Breast epithelium (tissue), 3 donors: ENCODE data around the gene ZNF662.

Experiments used
- POLR2A ChIP-seq: fragments of 450-650 bp; IDR thresholded peaks from one replicate; pipeline ENCODE4 v1.6.1; 2016; ENCODE audit warnings: antibody characterized with exemption, mild to moderate bottlenecking, moderate library complexity
- TF ChIP-seq, protein P1 (sequence below), 3 donors: fragments of 450-650 bp; IDR thresholded peaks; one replicate each; pipeline ENCODE4 v1.5.1; 2016 to 2017; ENCODE audit warnings: antibody characterized with exemption in 3 of 3, mild to moderate bottlenecking in 3 of 3, moderate library complexity in 3 of 3

- TF ChIP-seq, protein P1, sequence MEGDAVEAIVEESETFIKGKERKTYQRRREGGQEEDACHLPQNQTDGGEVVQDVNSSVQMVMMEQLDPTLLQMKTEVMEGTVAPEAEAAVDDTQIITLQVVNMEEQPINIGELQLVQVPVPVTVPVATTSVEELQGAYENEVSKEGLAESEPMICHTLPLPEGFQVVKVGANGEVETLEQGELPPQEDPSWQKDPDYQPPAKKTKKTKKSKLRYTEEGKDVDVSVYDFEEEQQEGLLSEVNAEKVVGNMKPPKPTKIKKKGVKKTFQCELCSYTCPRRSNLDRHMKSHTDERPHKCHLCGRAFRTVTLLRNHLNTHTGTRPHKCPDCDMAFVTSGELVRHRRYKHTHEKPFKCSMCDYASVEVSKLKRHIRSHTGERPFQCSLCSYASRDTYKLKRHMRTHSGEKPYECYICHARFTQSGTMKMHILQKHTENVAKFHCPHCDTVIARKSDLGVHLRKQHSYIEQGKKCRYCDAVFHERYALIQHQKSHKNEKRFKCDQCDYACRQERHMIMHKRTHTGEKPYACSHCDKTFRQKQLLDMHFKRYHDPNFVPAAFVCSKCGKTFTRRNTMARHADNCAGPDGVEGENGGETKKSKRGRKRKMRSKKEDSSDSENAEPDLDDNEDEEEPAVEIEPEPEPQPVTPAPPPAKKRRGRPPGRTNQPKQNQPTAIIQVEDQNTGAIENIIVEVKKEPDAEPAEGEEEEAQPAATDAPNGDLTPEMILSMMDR (IDR thresholded peaks at IDR 0.05) = no peak
- TF ChIP-seq POLR2A = no peak
These were observed 33.2 kb upstream of the ZNF662 start for GRCh38 chr3:42872718-42873117.
